Natural killer cell (primary cell): Measurements from ENCODE around the gene HCRTR2. TPM values are rescaled to one million over a fixed set of nuclear protein-coding genes. Genes with fewer than 3 reads are reported as not detected.

ENCODE experiments used
- ATAC-seq, 3 donors: fragments of 150-1000 bp in 2 of 3; fragments of 200-7000 bp in 1 of 3; cut with Tn5 transposase; 1 replicate in 1 of 3; 2 replicates in 2 of 3; pipeline ENCODE4 v1.10.0; 2021; ENCODE audit warnings: mild to moderate bottlenecking in 2 of 3, moderate library complexity in 2 of 3
- DNase-seq, 2 donors: peaks; one replicate each; pipeline versions ENCODE4 v3.0.0 to v3.0.0-alpha.2; 2013 to 2021; ENCODE audit warnings: mixed read lengths in 1 of 2
- H3K27ac ChIP-seq: one replicate; pipeline ENCODE4 v1.5.1; 2013; ENCODE audit warnings: mild to moderate bottlenecking, low read length
- H3K27me3 ChIP-seq: one replicate; pipeline ENCODE4 v1.6.1; 2013; ENCODE audit warnings: low read length; ENCODE audit not compliant: control insufficient read depth, insufficient read depth
- H3K36me3 ChIP-seq: one replicate; pipeline ENCODE4 v1.6.1; 2013; ENCODE audit warnings: low read length; ENCODE audit not compliant: control insufficient read depth, insufficient read depth
- H3K4me1 ChIP-seq: one replicate; pipeline ENCODE4 v1.6.1; 2013; ENCODE audit warnings: low read length; ENCODE audit not compliant: control insufficient read depth, insufficient read depth
- H3K4me3 ChIP-seq: one replicate; pipeline ENCODE4 v1.5.1; 2013; ENCODE audit warnings: low read length
- H3K9me3 ChIP-seq: one replicate; pipeline ENCODE4 v1.6.1; 2013; ENCODE audit warnings: low read length; ENCODE audit not compliant: control insufficient read depth, insufficient read depth
- H3K27ac Mint-ChIP-seq, 2 donors: one replicate each; pipeline ENCODE4 v1.8.0; 2022; ENCODE audit warnings: mild to moderate bottlenecking in 2 of 2, mixed read lengths in 2 of 2, moderate library complexity in 1 of 2
- H3K27me3 Mint-ChIP-seq, 2 donors: one replicate each; pipeline ENCODE4 v1.8.0; 2022; ENCODE audit warnings: low read depth in 2 of 2, mixed read lengths in 2 of 2
- H3K36me3 Mint-ChIP-seq: one replicate; pipeline ENCODE4 v1.8.0; 2022; ENCODE audit warnings: mixed read lengths
- H3K4me1 Mint-ChIP-seq, 2 donors: one replicate each; pipeline ENCODE4 v1.8.0; 2022; ENCODE audit warnings: mixed read lengths in 2 of 2
- H3K4me3 Mint-ChIP-seq: one replicate; pipeline ENCODE4 v1.8.0; 2022; ENCODE audit warnings: mild to moderate bottlenecking, moderate library complexity, mixed read lengths
- H3K9me3 Mint-ChIP-seq, 2 donors: one replicate each; pipeline ENCODE4 v1.8.0; 2022; ENCODE audit warnings: mixed read lengths in 2 of 2
- CTCF ChIP-seq: fragments of 200-600 bp; IDR thresholded peaks from one replicate; pipeline ENCODE4 v1.8.0; 2022; ENCODE audit warnings: antibody characterized with exemption
- WGBS: methylation state at CpG from one replicate; pipeline ENCODE4 v1.1.7; 2013; ENCODE audit warnings: missing lambda C conversion rate; ENCODE audit not compliant: insufficient coverage; 5-methylcytosine and 5-hydroxymethylcytosine counted together
- intact Hi-C: fragments of 100-400 bp; cut with micrococcal nuclease; formaldehyde crosslinking; loops from one replicate; pipeline ENCODE4 v1.14.2; 2022
- total RNA-seq, 4 donors: library from RNA; stranded (reverse); fragments of 120-200 nt in 1 of 4; gene quantifications; one replicate each; pipeline versions ENCODE4 v1.2.3 to v1.2.4, GENCODE V29; 2013 to 2022

The HCRTR2 gene
- total RNA-seq, 3 donors from 2014 or later (not counting 1 experiment from before 2014, with no cell fraction given): not detected

- Histone ChIP-seq H3K27ac (no peak overlapping the region), H3K27me3 (no peaks in the 10 kb centered on the region), H3K36me3 (no peaks in the 10 kb centered on the region), H3K4me3 (no peak overlapping the region), H3K4me1 (no peaks in the 10 kb centered on the region), H3K9me3 (no peaks in the 10 kb centered on the region)
- Mint-ChIP-seq H3K27ac (no peak overlapping the region), H3K4me3 (no peak overlapping the region), H3K4me1 (no peaks in the 10 kb centered on the region), H3K27me3 (no peaks in the 10 kb centered on the region), H3K9me3 (peaks cover 14 to 25% of the 10 kb centered on the region in 2 donors), H3K36me3 (no peaks in the 10 kb centered on the region)
- no peak for DNase-seq
- no peak for TF ChIP-seq CTCF
- intact Hi-C loops: no loop called here
- 55% methylated on average over 2 of the region's 2 CpGs for WGBS
- ATAC-seq: no peak
Measured at GRCh38 chr6:55320696-55321086, 146.4 kb downstream of the HCRTR2 start.

- Mint-ChIP-seq H3K4me1 (no peaks in the 10 kb centered on the region), H3K27me3 (no peaks in the 10 kb centered on the region), H3K36me3 (no peaks in the 10 kb centered on the region), H3K27ac (no peak within 1 kb of the TSS), H3K4me3 (no peak within 1 kb of the TSS), H3K9me3 (peaks cover 9 to 12% of the 10 kb centered on the region in 2 donors)
- intact Hi-C loops: no loop called here
- Histone ChIP-seq H3K27ac (no peak within 1 kb of the TSS), H3K4me1 (no peaks in the 10 kb centered on the region), H3K36me3 (no peaks in the 10 kb centered on the region), H3K27me3 (no peaks in the 10 kb centered on the region), H3K4me3 (no peak within 1 kb of the TSS), H3K9me3 (no peaks in the 10 kb centered on the region)
- 79% methylated on average over 2 of the region's 5 CpGs for WGBS
- ATAC-seq (no peak), DNase-seq (no peak)
- TF ChIP-seq CTCF: no peak
Measured at GRCh38 chr6:55327169-55327568, 152.9 kb downstream of the HCRTR2 start, which contains the start of gene GFRAL. GFRAL (plus strand) TSS chr6:55327469; CDS start chr6:55327555, 86 bp downstream.

Other genes starting within 250 kb of the HCRTR2 start
- not detected for gene GFRAL, start 153.0 kb downstream of the HCRTR2 start, total RNA-seq